MM.1S (cell line): ENCODE data around the gene DNAAF1.

Experiments used
- DNase-seq: peaks from one replicate; pipeline ENCODE4 v3.0.0-alpha.2; 2015
- H2AFZ ChIP-seq: fragments of 300-600 bp; sonication (generic); 2 replicates; pipeline ENCODE4 v1.6.0; 2016; ENCODE audit warnings: antibody characterized with exemption, low read length
- H3F3A ChIP-seq: fragments of 300-600 bp; sonication (generic); 2 replicates; pipeline ENCODE4 v1.6.1; 2016; ENCODE audit warnings: mild to moderate bottlenecking, antibody characterized with exemption, low read length, moderate library complexity, mixed read lengths; ENCODE audit not compliant: insufficient read depth
- H3K27ac ChIP-seq: fragments of 300-600 bp; sonication (generic); 2 replicates; pipeline ENCODE4 v1.5.1; 2016; ENCODE audit warnings: mild to moderate bottlenecking, low read length
- H3K27me3 ChIP-seq: fragments of 300-600 bp; sonication (generic); replicated peaks from 2 replicates; pipeline ENCODE4 v1.6.0; 2016; ENCODE audit warnings: low read length; ENCODE audit not compliant: insufficient read depth
- H3K36me3 ChIP-seq: fragments of 300-600 bp; sonication (generic); replicated peaks from 2 replicates; pipeline ENCODE4 v1.6.1; 2016; ENCODE audit warnings: mild to moderate bottlenecking, low read length, mixed read lengths; ENCODE audit not compliant: insufficient read depth
- H3K4me1 ChIP-seq: fragments of 300-600 bp; sonication (generic); 2 replicates; pipeline ENCODE4 v1.6.1; 2016; ENCODE audit warnings: low read length, mixed read lengths
- H3K4me2 ChIP-seq: fragments of 300-600 bp; sonication (generic); 2 replicates; pipeline ENCODE4 v1.6.0; 2016; ENCODE audit warnings: low read depth, low read length
- H3K4me3 ChIP-seq: fragments of 300-600 bp; sonication (generic); 2 replicates; pipeline ENCODE4 v1.5.1; 2016; ENCODE audit warnings: low read length, mixed read lengths
- H3K79me2 ChIP-seq: fragments of 300-600 bp; sonication (generic); 2 replicates; pipeline ENCODE4 v1.6.1; 2016; ENCODE audit warnings: mixed run types, low read length, mixed read lengths
- H3K9ac ChIP-seq: fragments of 300-600 bp; sonication (generic); 2 replicates; pipeline ENCODE4 v1.6.1; 2016; ENCODE audit warnings: low read length, mixed read lengths
- H3K9me2 ChIP-seq: fragments of 300-600 bp; sonication (generic); replicated peaks from 2 replicates; pipeline ENCODE4 v1.6.1; 2016; ENCODE audit warnings: mild to moderate bottlenecking, low read length, mixed read lengths; ENCODE audit not compliant: insufficient read depth
- H3K9me3 ChIP-seq: fragments of 300-600 bp; sonication (generic); replicated peaks from 2 replicates; pipeline ENCODE4 v1.6.1; 2016; ENCODE audit warnings: mild to moderate bottlenecking, low read length, mixed read lengths; ENCODE audit not compliant: insufficient read depth
- H4K20me1 ChIP-seq: fragments of 300-600 bp; sonication (generic); 2 replicates; pipeline ENCODE4 v1.6.1; 2016; ENCODE audit warnings: mild to moderate bottlenecking, low read length, moderate library complexity, mixed read lengths; ENCODE audit not compliant: insufficient read depth
- EZH2 ChIP-seq: fragments of 300-600 bp; sonication (generic); optimal IDR thresholded peaks from 2 replicates; pipeline ENCODE3; 2017; ENCODE audit warnings: low read depth, mild to moderate bottlenecking, antibody characterized with exemption, low read length, mixed read lengths
- EZH2phosphoT487 ChIP-seq: fragments of 300-600 bp; sonication (generic); IDR thresholded peaks from 2 replicates; pipeline ENCODE4 v1.6.1; 2018; ENCODE audit warnings: antibody characterized with exemption, low read length
- TF ChIP-seq, protein P1 (sequence below): fragments of 300-600 bp; sonication (generic); IDR thresholded peaks from 2 replicates; pipeline ENCODE4 v1.5.1; 2016; ENCODE audit warnings: antibody characterized with exemption, low read length, mixed read lengths

DNAAF1 gene

GRCh38 chr16:84196727-84197394 lies 51.8 kb downstream of the DNAAF1 start:
- no peaks in the 10 kb centered on the region for H3K36me3 ChIP-seq
- DNase-seq = no peak
- no peak overlapping the region for H2AFZ ChIP-seq
- H3K9me2 ChIP-seq = no peaks in the 10 kb centered on the region
- H3K79me2 ChIP-seq = no peaks in the 10 kb centered on the region
- H3K4me2 ChIP-seq = no peak overlapping the region
- no peak overlapping the region for H3K27ac ChIP-seq
- H3K27me3 ChIP-seq = 0 out of 2 replicates have a peak, but pooled peaks cover 3% of the 10 kb centered on the region
- TF ChIP-seq EZH2 (no peak), EZH2phosphoT487 (no peak)
- TF ChIP-seq, protein P1, sequence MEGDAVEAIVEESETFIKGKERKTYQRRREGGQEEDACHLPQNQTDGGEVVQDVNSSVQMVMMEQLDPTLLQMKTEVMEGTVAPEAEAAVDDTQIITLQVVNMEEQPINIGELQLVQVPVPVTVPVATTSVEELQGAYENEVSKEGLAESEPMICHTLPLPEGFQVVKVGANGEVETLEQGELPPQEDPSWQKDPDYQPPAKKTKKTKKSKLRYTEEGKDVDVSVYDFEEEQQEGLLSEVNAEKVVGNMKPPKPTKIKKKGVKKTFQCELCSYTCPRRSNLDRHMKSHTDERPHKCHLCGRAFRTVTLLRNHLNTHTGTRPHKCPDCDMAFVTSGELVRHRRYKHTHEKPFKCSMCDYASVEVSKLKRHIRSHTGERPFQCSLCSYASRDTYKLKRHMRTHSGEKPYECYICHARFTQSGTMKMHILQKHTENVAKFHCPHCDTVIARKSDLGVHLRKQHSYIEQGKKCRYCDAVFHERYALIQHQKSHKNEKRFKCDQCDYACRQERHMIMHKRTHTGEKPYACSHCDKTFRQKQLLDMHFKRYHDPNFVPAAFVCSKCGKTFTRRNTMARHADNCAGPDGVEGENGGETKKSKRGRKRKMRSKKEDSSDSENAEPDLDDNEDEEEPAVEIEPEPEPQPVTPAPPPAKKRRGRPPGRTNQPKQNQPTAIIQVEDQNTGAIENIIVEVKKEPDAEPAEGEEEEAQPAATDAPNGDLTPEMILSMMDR = no peak
- no peak overlapping the region for H3K4me3 ChIP-seq
- H3F3A ChIP-seq = no peaks in the 10 kb centered on the region
- no peak overlapping the region for H3K9ac ChIP-seq
- H4K20me1 ChIP-seq = no peaks in the 10 kb centered on the region
- H3K4me1 ChIP-seq = no peaks in the 10 kb centered on the region
- H3K9me3 ChIP-seq = no peaks in the 10 kb centered on the region

- no peaks in the 10 kb centered on the region for H3K79me2 ChIP-seq
- H3K36me3 ChIP-seq = no peaks in the 10 kb centered on the region
- no peak overlapping the region for H2AFZ ChIP-seq
- no peaks in the 10 kb centered on the region for H3K9me2 ChIP-seq
- no peaks in the 10 kb centered on the region for H3K4me1 ChIP-seq
- no peaks in the 10 kb centered on the region for H4K20me1 ChIP-seq
- H3K27ac ChIP-seq = no peak overlapping the region
- H3K4me3 ChIP-seq = no peak overlapping the region
- peaks cover 7% of the 10 kb centered on the region for H3K27me3 ChIP-seq
- H3K4me2 ChIP-seq = no peak overlapping the region
- no peak overlapping the region for H3K9ac ChIP-seq
- H3K9me3 ChIP-seq = no peaks in the 10 kb centered on the region
- no peak for DNase-seq
- no peaks in the 10 kb centered on the region for H3F3A ChIP-seq
- TF ChIP-seq EZH2phosphoT487 (no peak), EZH2 (no peak)
- TF ChIP-seq, protein P1 = no peak
These were observed 52.5 kb downstream of the DNAAF1 start for GRCh38 chr16:84197466-84198128.

GRCh38 chr16:84198401-84198800 lies 53.3 kb downstream of the DNAAF1 start:
- Histone ChIP-seq H3K9me2 (no peaks in the 10 kb centered on the region), H3K9me3 (no peaks in the 10 kb centered on the region), H3K4me3 (no peak overlapping the region), H3K4me2 (no peak overlapping the region), H3K79me2 (no peaks in the 10 kb centered on the region), H4K20me1 (no peaks in the 10 kb centered on the region), H3K36me3 (no peaks in the 10 kb centered on the region), H3F3A (no peaks in the 10 kb centered on the region), H3K4me1 (no peaks in the 10 kb centered on the region), H3K27me3 (peaks cover 10% of the 10 kb centered on the region), H3K27ac (no peak overlapping the region), H3K9ac (no peak overlapping the region), H2AFZ (no peak overlapping the region)
- no peak for DNase-seq
- no peak for TF ChIP-seq EZH2

DNA sequence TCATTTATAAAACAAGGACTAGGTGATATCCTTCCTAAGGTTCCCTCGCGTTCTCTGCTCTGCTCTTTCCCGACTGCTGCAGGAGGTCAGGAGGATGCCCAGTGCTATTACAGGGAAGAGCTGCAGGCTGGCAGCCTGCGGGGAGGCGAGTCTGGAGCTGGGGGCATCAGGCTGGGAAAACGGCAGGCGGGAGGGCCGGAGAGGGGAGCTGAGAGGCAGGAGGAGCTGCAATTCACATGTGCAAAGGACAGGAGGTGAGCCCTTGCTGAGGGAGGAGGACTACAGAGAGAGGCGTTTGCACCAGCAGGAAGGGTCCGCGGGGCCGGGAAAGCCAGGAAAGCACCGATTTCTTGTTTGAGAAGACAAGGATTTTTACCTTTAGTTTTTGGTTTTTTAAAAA lies 54.0 kb downstream of the DNAAF1 start:
- Histone ChIP-seq H3K36me3 (no peaks in the 10 kb centered on the region), H3K79me2 (no peaks in the 10 kb centered on the region), H3K9ac (no peak overlapping the region), H3K4me3 (no peak overlapping the region), H3K9me2 (no peaks in the 10 kb centered on the region), H3F3A (no peaks in the 10 kb centered on the region), H3K4me2 (no peak overlapping the region), H2AFZ (no peak overlapping the region), H3K9me3 (no peaks in the 10 kb centered on the region), H3K27ac (no peak overlapping the region), H3K4me1 (no peaks in the 10 kb centered on the region), H4K20me1 (no peaks in the 10 kb centered on the region), H3K27me3 (peaks cover 10% of the 10 kb centered on the region)
- TF ChIP-seq, protein P1 = no peak
- TF ChIP-seq EZH2 (no peak), EZH2phosphoT487 (no peak)
- DNase-seq = no peak
